Ramos (cell line): Measurements from ENCODE around the gene USP11.

Experiments used
- in situ Hi-C: fragments of 300-500 bp; cut with MboI; formaldehyde crosslinking; loops from one replicate; pipeline ENCODE4 v1.14.3; 2022; ENCODE audit warnings: low sequenced_read_pairs; ENCODE audit not compliant: unreplicated experiment

The USP11 gene

GRCh38 chrX:47232803-47233332 lies at the start of gene USP11:
Gene USP11, plus strand, starts transcription at chrX:47233009. Its CDS starts 35 bp downstream, at chrX:47233044.
- in situ Hi-C loops: no loop called here

GRCh38 chrX:47184486-47184885 lies 48.3 kb upstream of the USP11 start:
- in situ Hi-C loops: no loop called here

GRCh38 chrX:47185241-47185640 lies 47.6 kb upstream of the USP11 start:
- in situ Hi-C loops: no loop called here

GRCh38 chrX:47186096-47186740 lies 46.6 kb upstream of the USP11 start:
- in situ Hi-C loops: no loop called here

GRCh38 chrX:47187106-47187677 lies 45.6 kb upstream of the USP11 start:
- in situ Hi-C loops: no loop called here

GRCh38 chrX:47189906-47190305 lies 42.9 kb upstream of the USP11 start:
- in situ Hi-C loops: loop anchor here (10.0 kb wide), 1 partner anchor 175 kb away; no protein-coding TSS in a partner anchor

GRCh38 chrX:47190445-47191269 lies 42.2 kb upstream of the USP11 start:
- in situ Hi-C loops: loop anchor here (10.0 kb wide), 1 partner anchor 174 kb away; no protein-coding TSS in a partner anchor

GRCh38 chrX:47191331-47191730 lies 41.5 kb upstream of the USP11 start:
- in situ Hi-C loops: loop anchor here (10.0 kb wide), 1 partner anchor 173 kb away; no protein-coding TSS in a partner anchor

- in situ Hi-C loops: loop anchor here (10.0 kb wide), 1 partner anchor 173 kb away; no protein-coding TSS in a partner anchor
These were observed 40.9 kb upstream of the USP11 start for GRCh38 chrX:47191806-47192401.

GRCh38 chrX:47193475-47194193 lies 39.2 kb upstream of the USP11 start, which contains the start of gene UBA1:
Gene UBA1, plus strand, starts transcription at chrX:47193829. Its CDS starts 4,974 bp downstream, at chrX:47198803.
- in situ Hi-C loops: loop anchor here (10.0 kb wide), 1 partner anchor 171 kb away; no protein-coding TSS in a partner anchor

- in situ Hi-C loops: loop anchor here (10.0 kb wide), 1 partner anchor 171 kb away; no protein-coding TSS in a partner anchor
These were observed 38.5 kb upstream of the USP11 start for GRCh38 chrX:47194194-47194787.

GRCh38 chrX:47196098-47196497 lies 36.7 kb upstream of the USP11 start:
- in situ Hi-C loops: loop anchor here (10.0 kb wide), 1 partner anchor 169 kb away; no protein-coding TSS in a partner anchor

- in situ Hi-C loops: loop anchor here (10.0 kb wide), 1 partner anchor 167 kb away; no protein-coding TSS in a partner anchor
These were observed 35.3 kb upstream of the USP11 start for GRCh38 chrX:47197526-47197925.

- in situ Hi-C loops: loop anchor here (10.0 kb wide), 1 partner anchor 167 kb away; no protein-coding TSS in a partner anchor
These were observed 34.7 kb upstream of the USP11 start for GRCh38 chrX:47198026-47198686.

GRCh38 chrX:47198687-47199080 lies 34.1 kb upstream of the USP11 start:
- in situ Hi-C loops: loop anchor here (10.0 kb wide), 1 partner anchor 166 kb away; no protein-coding TSS in a partner anchor

GRCh38 chrX:47199286-47199685 lies 33.5 kb upstream of the USP11 start:
- in situ Hi-C loops: loop anchor here (10.0 kb wide), 1 partner anchor 166 kb away; no protein-coding TSS in a partner anchor

GRCh38 chrX:47200385-47201150 lies 32.2 kb upstream of the USP11 start:
- in situ Hi-C loops: loop anchor here (25.0 kb wide), 1 partner anchor 337 kb away; no protein-coding TSS in a partner anchor
